Superior temporal gyrus (tissue), 1 donor: ENCODE results near the gene POM121L12.

ENCODE experiments used
- DNase-seq: peaks from one replicate; pipeline ENCODE4 v3.0.0-alpha.2; 2016; ENCODE audit errors: extremely low spot score

POM121L12 gene

DNA sequence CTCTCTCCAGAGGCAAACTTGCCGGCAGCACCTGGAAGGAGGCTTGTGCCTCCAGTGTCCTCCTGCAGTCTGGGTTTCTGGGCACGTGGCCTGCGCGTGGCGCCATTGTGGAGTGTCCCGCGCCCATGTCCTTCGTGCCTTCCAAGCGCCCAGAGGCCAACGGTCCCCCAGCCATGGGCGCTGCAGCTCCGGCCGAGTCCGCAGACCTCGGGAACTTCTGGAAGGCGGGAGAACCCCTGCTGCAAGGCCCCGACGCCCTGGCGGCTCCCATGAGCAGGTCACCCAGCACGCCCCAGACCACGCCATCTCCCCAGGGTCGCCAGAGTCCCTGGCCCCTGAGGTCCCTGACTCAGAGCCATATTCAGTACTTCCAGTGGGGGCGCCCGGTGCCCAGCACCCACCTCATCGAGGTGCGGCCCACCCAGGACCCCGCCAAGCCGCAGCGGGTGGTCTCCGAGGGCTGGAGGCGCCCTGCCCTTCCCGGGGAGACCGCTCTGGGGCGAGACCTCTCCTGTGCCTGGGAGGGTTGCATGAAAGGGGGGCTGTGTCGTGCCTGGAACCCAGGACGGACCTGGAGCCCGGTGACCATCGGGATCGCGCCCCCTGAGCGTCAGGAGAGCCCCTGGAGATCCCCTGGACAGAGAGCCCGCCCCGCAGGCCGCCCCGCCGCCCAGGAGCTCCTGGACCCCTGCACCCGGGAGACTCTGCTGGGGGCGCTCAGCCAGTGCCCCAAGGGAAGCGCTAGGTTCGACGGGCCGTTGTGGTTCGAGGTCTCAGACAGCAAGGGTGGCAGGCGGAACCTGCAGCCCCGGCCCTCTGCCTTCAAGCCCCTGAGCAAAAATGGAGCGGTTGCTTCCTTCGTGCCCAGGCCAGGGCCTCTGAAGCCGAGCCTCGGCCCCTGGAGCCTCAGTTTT is at the start of gene POM121L12:
POM121L12 (plus strand) TSS at position 135 of the 914 bp plus-strand sequence; CDS start at position 174, 39 bp downstream.
- no peak for DNase-seq

DNA sequence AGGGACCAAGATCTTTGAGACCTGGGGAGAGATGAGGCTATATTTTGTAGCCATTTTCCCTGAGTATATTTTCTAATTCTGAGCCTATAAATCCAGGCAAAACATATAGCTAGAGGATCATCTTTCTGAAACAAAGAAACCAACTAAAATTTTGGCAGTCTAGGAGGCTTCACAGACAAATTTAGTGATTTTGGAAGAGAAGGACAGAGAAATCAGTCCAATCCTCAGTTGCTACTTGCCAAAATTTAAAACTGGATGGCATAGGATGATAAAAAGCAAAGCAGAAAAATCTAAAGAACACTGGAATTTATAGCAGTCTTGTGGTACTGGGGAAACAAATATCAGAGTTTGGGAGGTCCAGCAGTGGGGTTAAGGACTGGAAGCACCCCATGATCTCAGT is 43.4 kb upstream of the POM121L12 start:
- peak; percentile 39 for DNase-seq

DNA sequence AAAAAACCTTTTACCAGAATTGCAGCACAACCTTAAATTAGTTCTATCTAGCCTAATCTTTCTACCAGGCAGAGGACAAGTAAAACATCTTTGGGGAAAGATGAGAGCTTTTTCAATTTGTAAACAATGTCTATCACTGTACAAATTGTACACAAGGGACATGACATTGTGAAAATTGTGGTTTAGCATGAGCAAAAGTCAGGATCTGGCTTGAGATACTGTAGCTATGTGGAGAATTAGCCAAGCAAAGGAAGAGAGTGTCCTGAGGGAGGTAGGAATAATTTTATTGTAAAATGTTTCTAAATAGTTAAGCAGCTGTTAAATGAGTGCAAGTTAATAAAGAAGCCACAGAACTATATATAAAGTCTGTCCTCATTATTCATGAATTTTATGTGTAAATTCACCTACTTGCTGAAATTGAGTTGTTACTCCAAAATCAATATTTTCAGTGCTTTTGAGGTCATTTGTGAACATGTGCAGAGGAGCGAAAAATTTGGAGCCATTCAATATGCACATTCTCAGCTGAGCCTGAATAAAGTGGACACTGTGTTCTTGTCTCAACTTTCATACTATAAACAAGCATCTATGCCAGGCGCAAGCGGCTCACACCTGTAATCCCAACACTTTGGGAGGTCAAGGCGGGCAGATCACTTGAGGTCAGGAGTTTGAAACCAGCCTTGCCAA is 42.8 kb upstream of the POM121L12 start:
- DNase-seq, result peak; percentile 13

DNA sequence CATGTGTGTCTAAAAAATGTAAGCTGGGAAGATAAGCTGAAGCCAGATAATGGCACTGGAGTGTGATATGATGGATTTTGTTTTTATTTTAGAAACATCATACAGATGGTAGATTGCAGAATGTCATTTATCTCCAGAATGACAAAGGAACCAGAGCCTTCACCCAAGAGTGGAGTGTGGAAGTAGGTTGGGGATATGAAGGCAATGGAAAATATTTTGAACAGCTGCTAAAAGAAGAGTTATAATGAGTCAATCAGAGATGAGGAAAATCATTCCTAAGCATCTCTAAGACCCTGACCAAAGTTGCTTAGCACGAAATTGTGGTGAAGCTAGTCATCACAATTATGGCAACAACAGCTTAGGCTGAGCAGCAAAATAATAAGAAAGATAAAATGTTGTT is 39.8 kb upstream of the POM121L12 start:
- DNase-seq, result no peak

DNA sequence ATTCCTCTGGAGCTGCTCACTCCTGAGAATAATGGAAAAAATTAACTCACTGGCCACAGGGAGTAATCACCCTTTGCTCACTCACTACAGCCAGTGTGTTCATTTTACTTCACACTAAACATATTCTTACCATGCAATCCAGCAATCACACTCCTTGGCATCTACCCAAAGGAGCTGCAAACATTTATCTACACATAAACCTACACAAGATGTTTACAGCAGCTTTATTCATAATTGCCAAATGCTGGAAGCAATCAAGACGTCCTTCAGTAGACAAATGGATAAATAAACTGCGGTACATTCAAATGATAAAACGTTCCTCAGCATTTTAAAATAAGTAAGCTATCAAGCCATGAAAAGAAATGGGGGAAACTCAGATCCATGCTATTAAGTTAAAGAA is 34.2 kb upstream of the POM121L12 start:
- no peak for DNase-seq

DNA sequence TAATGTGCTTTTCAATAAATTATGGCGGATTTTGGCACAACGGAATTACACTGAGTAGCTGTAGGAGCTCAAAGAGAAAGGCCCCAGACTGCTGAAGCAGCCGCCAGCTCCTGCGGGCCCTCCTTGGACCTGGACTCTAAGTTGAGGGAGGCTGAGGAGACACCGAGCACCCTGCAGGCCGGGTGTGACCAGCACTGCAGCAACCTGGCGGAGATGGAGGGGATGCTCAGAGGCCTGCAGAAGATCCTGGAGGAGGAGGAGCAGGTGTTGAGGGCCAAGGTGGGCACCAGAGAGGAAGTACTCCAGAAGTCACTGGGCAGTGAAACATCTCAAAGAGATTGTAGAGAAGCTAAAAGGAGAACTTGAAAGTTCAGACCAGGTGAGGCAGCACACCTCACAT is 33.0 kb upstream of the POM121L12 start:
- no peak for DNase-seq

DNA sequence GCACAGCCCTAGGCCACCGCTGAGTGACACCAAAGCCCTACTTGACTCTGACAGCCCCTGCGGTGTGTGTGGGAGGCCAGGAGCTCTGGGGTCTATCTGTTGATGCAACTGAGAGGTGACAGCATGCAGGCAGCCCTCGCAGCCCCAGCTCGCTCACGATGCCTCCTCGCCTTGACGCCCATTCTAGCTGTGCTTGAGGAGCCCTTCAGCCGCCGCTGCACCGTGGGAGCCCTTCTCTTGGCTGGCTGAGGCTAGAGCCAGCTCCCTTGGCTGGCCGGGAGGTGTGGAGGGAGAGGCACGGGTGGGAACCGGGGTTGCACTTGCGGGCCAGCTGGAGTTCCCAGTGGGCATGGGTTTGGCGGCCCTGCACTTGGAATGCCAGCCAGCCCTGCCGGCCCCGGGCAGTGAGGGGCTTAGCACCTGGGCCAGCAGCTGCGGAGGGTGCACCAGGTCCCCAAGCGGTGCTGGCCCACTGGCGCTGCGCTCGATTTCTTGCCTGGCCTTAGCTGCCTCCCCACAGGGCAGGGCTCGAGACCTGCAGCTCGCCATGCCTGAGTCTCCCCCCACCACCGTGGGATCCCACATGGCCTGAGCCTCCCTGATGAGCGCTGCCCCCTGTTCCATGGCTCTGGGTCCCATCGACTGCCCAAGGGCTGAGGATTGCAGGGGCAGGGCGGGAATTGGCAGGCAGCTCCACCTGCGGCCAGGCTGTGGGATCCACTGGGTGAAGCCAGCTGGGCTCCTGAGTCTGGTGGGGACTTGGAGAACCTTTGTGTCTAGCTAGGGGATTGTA is 31.6 kb upstream of the POM121L12 start:
- no peak for DNase-seq

DNA sequence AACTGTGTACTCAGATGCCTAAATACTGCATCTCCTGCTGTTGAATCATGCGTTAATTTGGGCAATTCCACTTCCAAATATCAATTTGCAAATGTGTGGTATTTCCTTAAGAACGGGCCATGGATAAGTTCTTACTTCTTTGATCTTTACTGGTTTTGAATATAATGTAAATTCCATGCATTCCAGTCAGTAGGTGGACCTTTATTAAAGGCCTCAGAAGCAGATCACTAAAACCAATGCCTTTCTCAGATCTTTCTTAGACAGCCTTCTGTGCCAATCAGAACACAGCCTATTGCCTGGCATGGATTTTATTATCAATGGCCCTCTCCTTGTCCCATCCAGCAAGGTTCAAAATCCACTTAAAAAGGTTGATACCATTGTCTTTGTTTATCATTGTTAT is 21.5 kb upstream of the POM121L12 start:
- DNase-seq, result no peak

DNA sequence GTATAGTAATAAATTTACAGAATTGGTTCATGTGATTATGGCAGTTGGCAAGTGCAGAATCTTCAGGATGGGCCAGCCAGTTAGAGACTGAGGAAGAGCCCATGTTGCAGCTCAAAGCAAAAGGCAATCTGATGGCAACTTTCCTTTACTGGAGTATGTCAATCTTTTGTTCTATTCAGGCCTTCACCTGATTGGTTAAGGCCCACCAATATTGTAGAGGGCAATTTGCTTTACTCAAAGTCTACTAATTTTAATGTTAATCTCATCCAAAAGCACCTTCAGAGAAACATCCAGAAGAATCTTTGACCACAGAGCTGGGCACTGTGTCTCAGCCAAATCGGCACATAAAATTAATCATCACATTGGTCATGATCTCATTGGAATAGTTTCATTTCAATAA is 20.0 kb upstream of the POM121L12 start:
- DNase-seq, result no peak

DNA sequence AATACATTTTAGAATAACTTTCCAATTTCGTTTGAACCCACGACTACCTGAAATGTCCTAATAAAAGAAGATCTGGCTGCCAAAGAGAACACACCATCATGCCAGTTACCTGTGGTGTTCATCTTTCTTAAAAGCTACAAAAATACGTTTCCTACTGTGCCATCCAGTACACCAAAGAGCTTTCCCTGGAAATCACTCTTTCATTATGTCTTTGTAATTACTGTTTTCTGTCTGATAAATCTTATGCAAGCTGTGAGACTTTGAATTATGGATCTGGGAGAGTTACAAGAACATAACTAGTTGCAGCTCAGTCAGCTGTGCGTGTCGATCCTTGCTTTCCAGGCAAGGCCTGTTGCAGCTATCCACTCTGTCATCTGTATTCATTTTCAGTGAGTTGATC is 12.5 kb upstream of the POM121L12 start:
- DNase-seq, result no peak

DNA sequence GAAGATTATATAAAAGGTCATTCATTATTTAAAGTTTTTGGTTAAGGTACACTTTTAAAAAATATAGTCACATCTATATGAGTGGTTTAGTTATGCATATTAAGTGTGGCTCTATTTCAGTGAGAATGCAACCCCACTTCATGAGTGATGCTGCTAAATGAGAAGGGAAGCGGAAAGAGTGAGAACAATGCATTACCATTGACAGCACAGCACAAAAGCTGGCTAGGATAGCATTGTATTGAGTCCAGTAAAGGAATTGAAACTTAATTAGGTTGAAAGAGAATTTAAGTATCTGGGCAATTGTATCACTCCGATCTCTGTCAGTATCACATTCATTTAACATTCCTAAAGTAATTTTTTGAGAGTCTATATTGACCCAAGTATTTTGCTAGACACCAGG is 13.2 kb downstream of the POM121L12 start:
- no peak for DNase-seq

DNA sequence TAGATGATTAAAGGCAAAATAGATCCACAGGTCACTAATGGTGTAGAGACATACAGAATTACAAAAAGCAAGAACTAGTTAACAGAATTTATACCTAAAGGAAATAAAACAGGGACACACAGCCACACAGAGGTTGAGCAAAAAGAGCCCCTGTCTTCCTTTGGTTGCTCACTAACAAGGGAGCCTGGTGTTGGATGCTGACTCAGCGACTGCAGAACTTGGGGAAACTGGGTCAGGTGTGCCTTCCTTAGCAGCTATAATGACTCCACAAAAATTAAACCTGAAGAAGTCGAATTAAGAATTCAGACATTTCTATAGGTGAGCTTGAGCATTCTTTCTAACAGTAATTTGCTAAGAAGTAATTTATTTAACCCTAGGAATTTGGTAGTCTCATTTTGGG is 15.0 kb downstream of the POM121L12 start:
- DNase-seq, result no peak

DNA sequence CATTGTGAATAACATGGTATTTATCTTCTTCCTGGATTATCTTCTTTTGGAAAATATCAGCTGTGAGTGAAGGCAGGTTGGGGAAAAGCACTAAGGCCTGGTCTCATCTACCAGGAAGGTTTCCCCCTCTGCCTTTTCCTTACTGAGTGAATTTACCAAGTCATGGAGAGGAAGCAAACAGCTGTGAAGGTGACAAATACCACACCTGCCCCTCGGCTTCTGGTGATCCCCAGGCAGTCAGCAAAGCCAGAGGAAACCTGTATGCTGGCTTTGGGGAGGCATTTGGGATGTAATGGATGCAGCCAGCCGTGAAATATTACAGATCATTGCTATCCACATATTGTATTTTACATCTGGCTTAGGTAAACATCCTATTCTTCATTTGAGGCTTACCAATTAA is 24.2 kb downstream of the POM121L12 start:
- no peak for DNase-seq

DNA sequence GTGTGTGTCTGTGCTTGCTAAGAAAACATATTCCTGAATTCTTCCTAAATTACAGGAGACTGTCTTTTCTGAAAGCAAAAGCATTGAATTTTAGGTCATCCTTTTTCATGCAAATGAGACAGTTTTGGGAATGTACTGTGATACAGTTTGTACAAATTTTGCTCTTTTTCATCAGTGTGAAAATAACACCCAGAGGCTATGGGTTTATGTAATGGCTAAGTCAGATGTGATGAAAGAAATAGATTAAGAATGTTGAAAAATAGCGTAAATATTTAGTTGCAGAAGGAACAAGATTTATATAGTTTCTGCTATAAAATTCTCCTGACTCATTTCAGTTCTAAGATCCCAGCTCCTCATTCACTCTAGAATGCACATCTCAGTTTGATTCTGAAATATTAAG is 24.6 kb downstream of the POM121L12 start:
- DNase-seq, result peak; percentile 73

DNA sequence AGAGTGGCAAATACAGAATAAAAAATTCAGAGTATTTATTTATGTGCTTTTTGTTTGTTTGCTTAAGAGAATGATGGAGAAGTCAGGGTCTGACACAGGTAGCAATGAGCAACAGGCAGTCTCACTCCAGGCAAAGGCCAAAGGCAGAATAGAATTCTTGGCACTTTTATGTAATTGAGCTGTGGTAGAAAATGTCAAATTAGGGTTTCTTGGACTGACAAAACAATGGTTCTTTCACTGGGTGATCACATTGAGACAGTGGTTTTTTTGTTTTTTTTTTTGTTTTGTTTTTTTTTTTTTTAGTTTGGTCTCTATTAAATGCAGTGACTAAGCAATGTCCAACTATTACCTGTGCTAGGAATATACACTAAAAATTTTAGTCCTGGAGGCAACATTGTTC is 27.4 kb downstream of the POM121L12 start:
- DNase-seq, result peak; percentile 67

DNA sequence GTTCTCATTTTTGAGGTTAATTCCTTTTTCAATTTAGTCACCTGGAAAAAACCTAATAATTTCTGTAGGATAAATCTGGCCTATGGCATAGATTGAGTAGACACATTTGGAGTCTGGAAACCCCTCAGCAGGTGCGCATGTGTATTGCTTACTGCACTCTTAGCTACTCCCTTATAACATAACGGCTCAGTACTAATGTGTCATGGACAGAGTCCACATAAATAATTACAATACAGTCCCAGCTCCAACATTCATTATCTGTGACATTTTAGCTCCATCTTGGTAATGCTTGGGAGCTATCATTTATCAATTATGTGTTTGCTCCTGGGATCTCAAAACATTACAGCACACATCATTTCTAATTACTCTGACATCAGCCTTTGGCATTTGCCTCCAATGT is 33.2 kb downstream of the POM121L12 start:
- DNase-seq, result no peak

DNA sequence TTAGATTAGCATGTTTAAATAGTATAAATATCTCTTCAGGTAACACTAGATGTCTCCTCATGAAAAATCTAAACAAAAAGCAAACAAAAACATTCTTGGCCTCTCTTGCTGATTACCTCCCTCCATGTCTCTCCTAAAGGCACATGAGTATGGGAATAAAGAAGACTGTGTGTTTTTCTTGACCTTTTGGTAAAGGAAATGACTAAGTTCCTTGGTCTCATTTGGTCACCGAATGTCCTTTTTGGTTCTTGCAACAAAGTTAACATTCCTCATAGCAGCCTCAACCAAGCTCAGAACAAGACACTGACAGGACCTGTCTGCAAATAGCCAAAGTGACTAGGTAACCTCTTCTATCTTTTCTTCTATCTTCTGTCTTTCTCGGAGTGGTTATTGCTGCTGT is 35.5 kb downstream of the POM121L12 start:
- no peak for DNase-seq
